ENCODE data around the gene RPS6KA3. TPM values are rescaled to one million over a fixed set of nuclear protein-coding genes. Genes with fewer than 3 reads are reported as not detected.

The RPS6KA3 gene
- total RNA-seq, 6 experiments from 2014 or later, result 36.0 to 63.7 (median 44.7) TPM

DNA sequence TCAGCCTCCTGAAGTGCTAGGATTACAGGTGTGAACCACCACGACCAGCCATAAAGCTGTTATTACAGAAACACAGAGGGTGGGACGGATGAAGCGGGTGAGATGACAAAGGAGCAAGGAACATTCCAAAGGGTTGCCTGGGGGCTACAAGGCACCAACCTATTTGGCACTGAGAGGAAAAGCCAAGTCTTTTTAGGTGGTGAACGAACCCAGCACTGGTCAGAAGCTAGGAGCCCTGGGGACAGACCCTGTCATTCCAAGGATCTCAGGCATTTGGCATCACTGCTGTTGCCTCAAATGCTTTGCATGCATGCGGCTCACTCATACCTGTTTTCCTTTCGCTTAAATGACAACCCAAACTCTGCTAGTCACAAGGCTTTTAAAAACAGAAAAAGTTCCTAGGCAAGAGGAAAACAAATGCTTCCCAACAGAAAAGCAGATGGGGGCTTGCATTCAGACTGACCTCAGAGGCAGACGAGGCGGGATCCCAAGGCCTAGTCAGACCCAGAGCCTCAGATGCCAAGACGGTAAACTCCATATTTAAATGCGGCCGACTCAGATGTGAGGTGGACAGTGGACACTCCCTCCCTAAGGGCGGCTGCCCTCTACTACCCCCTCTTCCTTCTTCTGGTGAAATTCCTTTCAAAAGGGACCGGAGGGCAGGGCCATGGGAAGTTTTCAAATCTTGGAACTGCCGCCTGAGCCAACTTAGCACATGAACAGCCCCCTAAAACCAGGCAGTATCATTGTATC is 154.5 kb downstream of the RPS6KA3 start:
- ATAC-seq, result no peak
- H3K4me1 ChIP-seq, result no peaks in the 10 kb centered on the region
- 82% methylated on average over 12 of the region's 14 CpGs for WGBS (ENCODE audit: insufficient coverage, low coverage, low lambda C conversion rate, missing lambda C conversion rate)
- no peaks in the 10 kb centered on the region for H3K36me3 ChIP-seq
- H3K4me3 ChIP-seq, result no peak overlapping the region
- peaks cover 0 to 12% of the 10 kb centered on the region in 2 donors for H3K27me3 ChIP-seq
- H3K27ac ChIP-seq, result no peak overlapping the region
- no peak for DNase-seq
- H3K9me3 ChIP-seq, result no peaks in the 10 kb centered on the region
- no peak for TF ChIP-seq CTCF (IDR thresholded peaks at IDR 0.05)
- TF ChIP-seq POLR2A (IDR thresholded peaks at IDR 0.05), result no peak
- intact Hi-C loops (cut with DNase I), result no loop called here

- TF ChIP-seq CTCF (IDR thresholded peaks at IDR 0.05) (no peak), POLR2A (IDR thresholded peaks at IDR 0.05) (no peak)
- ATAC-seq, result no peak
- H3K9me3 ChIP-seq, result no peaks in the 10 kb centered on the region
- no peak for DNase-seq
- no peak overlapping the region for H3K27ac ChIP-seq
- peaks cover 0 to 9% of the 10 kb centered on the region in 2 donors for H3K27me3 ChIP-seq
- H3K4me1 ChIP-seq, result no peaks in the 10 kb centered on the region
- no peak overlapping the region for H3K4me3 ChIP-seq
- 82% methylated on average over 10 of the region's 10 CpGs for WGBS (ENCODE audit: insufficient coverage, low coverage, low lambda C conversion rate, missing lambda C conversion rate)
- intact Hi-C loops (cut with DNase I), result no loop called here
- no peaks in the 10 kb centered on the region for H3K36me3 ChIP-seq
Observed at GRCh38 chrX:20111271-20111670, 155.4 kb downstream of the RPS6KA3 start.

- no peak for DNase-seq
- no peaks in the 10 kb centered on the region for H3K27me3 ChIP-seq
- H3K9me3 ChIP-seq, result no peaks in the 10 kb centered on the region
- H3K36me3 ChIP-seq, result no peaks in the 10 kb centered on the region
- TF ChIP-seq CTCF (IDR thresholded peaks at IDR 0.05), result no peak
- TF ChIP-seq POLR2A (IDR thresholded peaks at IDR 0.05), result no peak
- ATAC-seq, result no peak
- no peak overlapping the region for H3K27ac ChIP-seq
- no peaks in the 10 kb centered on the region for H3K4me1 ChIP-seq
- H3K4me3 ChIP-seq, result no peak overlapping the region
- 83% methylated on average over 2 of the region's 2 CpGs for WGBS (ENCODE audit: insufficient coverage, low coverage, low lambda C conversion rate, missing lambda C conversion rate)
- intact Hi-C loops (cut with DNase I), result no loop called here
Observed at GRCh38 chrX:20101934-20102581, 164.7 kb downstream of the RPS6KA3 start.

Small RNAs within 50 kb of the gene (small RNA-seq; reads per million reads assigned to genes)
- 51.8 to 52.3 reads per million in 2 experiments for gene RF00493
- gene RF00494, result 0 reads per million in 2 experiments

Other genes with a start within 250 kb of the RPS6KA3 start
- gene MAP7D2, start 150.0 kb downstream of the RPS6KA3 start, total RNA-seq, result under 1 TPM in 4 of 6 experiments, not detected in 2; 0.11 to 0.49 (median 0.30) TPM
- 10 to 100 TPM; 31.1 to 71.6 (median 44.4) TPM for gene EIF1AX, start 125.1 kb downstream of the RPS6KA3 start, total RNA-seq

Measured in right lobe of liver (tissue), 6 donors.